ENCODE measurements around the gene OPALIN.

OPALIN gene

GRCh38 chr10:96358851-96359540, at the start of gene OPALIN:
TSS of gene OPALIN (minus strand) at chr10:96359002. CDS start at chr10:96358896, 106 bp downstream.
- DNase-seq = no peak

GRCh38 chr10:96408201-96408600, 49.4 kb upstream of the OPALIN start:
- DNase-seq = no peak

GRCh38 chr10:96407560-96408069, 48.8 kb upstream of the OPALIN start:
- peak; percentile 8 for DNase-seq

- peak; percentile 20 for DNase-seq
Observed at GRCh38 chr10:96406091-96406490, 47.3 kb upstream of the OPALIN start.

GRCh38 chr10:96402417-96403305, 43.9 kb upstream of the OPALIN start:
- no peak for DNase-seq

GRCh38 chr10:96401036-96401435, 42.2 kb upstream of the OPALIN start:
- DNase-seq = no peak

- DNase-seq = no peak
Observed at GRCh38 chr10:96400465-96400864, 41.7 kb upstream of the OPALIN start.

- no peak for DNase-seq
Observed at GRCh38 chr10:96397902-96398301, 39.1 kb upstream of the OPALIN start.

- peak; percentile 72 for DNase-seq
Observed at GRCh38 chr10:96395931-96396877, 37.4 kb upstream of the OPALIN start.

- no peak for DNase-seq
Observed at GRCh38 chr10:96390460-96390864, 31.7 kb upstream of the OPALIN start.

GRCh38 chr10:96389785-96390184, 31.0 kb upstream of the OPALIN start:
- no peak for DNase-seq

- no peak for DNase-seq
Observed at GRCh38 chr10:96387601-96388000, 28.8 kb upstream of the OPALIN start.

GRCh38 chr10:96387161-96387560, 28.4 kb upstream of the OPALIN start:
- DNase-seq = no peak

GRCh38 chr10:96384506-96384905, 25.7 kb upstream of the OPALIN start:
- no peak for DNase-seq

- DNase-seq = no peak
Observed at GRCh38 chr10:96380821-96381220, 22.0 kb upstream of the OPALIN start.

GRCh38 chr10:96379758-96380157, 21.0 kb upstream of the OPALIN start:
- DNase-seq = no peak

- DNase-seq = no peak
Observed at GRCh38 chr10:96378741-96379140, 19.9 kb upstream of the OPALIN start.

GRCh38 chr10:96377816-96378294, 19.1 kb upstream of the OPALIN start:
- no peak for DNase-seq

- no peak for DNase-seq
Observed at GRCh38 chr10:96376483-96376882, 17.7 kb upstream of the OPALIN start.

- peak; percentile 83 for DNase-seq
Observed at GRCh38 chr10:96374985-96375830, 16.4 kb upstream of the OPALIN start.

- DNase-seq = no peak
Observed at GRCh38 chr10:96374639-96374984, 15.8 kb upstream of the OPALIN start.

- DNase-seq = no peak
Observed at GRCh38 chr10:96374004-96374403, 15.2 kb upstream of the OPALIN start.

Data from activated CD8-positive, alpha-beta memory T cell treated with anti-CD3 and anti-CD28 coated beads, Interleukin-2, amount 50 U/mL, for 48 hours (primary cell).